PC-9 (cell line): ENCODE measurements around the gene SCAMP3.

Experiments used
- EZH2 ChIP-seq: fragments of 200-600 bp; sonication (generic); IDR thresholded peaks from 2 replicates; pipeline ENCODE4 v1.8.0; 2017; ENCODE audit warnings: antibody characterized with exemption, low read depth
- TF ChIP-seq, protein P1 (sequence below): fragments of 200-600 bp; sonication (generic); conservative IDR thresholded peaks from 2 replicates; pipeline ENCODE4 v1.6.1; 2017; ENCODE audit warnings: mixed run types, antibody characterized with exemption, mild to moderate bottlenecking, moderate library complexity

DNA sequence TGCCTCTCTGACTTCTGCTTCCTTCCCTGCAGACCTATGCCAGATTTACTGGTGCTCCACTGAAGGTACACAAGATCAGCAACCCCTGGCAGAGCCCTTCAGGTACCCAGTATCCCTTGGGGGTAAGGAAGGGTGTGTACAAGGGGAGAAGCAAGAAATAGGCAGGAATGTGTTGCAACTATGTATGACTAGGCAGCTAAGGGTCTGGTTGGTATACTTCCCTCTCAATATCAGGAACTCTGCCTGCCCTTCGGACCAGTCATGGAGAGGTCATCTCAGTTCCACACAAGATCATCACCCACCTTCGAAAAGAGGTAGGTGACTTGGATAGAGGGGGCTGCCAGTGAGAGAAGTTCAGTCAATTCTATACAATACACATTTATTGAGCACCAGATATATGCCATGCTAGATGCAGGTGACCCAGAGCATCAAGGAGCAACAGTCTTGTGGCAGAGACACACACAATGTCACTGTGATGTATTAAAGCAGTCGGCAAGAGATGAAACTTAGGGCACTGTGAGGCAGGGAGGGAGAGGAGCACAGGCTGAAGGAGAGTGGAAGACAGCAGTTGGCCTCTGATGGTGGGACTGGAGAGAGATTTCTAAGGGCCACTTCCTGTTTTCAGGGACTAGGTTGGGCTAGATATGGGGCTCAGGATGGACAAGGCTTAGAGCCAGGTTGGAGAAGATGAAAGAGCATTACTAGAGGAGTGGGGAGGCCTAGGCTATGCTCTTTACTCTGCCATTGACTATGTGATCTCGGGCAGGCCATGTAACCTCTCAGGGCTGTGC, 51.7 kb downstream of the SCAMP3 start:
- TF ChIP-seq, protein P1, sequence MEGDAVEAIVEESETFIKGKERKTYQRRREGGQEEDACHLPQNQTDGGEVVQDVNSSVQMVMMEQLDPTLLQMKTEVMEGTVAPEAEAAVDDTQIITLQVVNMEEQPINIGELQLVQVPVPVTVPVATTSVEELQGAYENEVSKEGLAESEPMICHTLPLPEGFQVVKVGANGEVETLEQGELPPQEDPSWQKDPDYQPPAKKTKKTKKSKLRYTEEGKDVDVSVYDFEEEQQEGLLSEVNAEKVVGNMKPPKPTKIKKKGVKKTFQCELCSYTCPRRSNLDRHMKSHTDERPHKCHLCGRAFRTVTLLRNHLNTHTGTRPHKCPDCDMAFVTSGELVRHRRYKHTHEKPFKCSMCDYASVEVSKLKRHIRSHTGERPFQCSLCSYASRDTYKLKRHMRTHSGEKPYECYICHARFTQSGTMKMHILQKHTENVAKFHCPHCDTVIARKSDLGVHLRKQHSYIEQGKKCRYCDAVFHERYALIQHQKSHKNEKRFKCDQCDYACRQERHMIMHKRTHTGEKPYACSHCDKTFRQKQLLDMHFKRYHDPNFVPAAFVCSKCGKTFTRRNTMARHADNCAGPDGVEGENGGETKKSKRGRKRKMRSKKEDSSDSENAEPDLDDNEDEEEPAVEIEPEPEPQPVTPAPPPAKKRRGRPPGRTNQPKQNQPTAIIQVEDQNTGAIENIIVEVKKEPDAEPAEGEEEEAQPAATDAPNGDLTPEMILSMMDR, result no peak
- TF ChIP-seq EZH2, result no peak
